GM12878 (cell line): ENCODE data around the gene DENND1B. TPM values are rescaled to one million over a fixed set of nuclear protein-coding genes. Genes with fewer than 3 reads are reported as not detected.

ENCODE experiments used
- ATAC-seq: fragments of 200-7000 bp; cut with Tn5 transposase; 3 replicates; pipeline ENCODE4 v1.9.1; 2020; ENCODE audit warnings: mild to moderate bottlenecking, moderate library complexity
- BruUV-seq: library from RNA; stranded (reverse); fragments of 400-500 nt; replicated peaks from 2 replicates; lab custom pipeline; 2021; lab: Mats Ljungman, UMichigan
- CTCF ChIA-PET: fragments of 300-600 bp; sonication (Branson Sonifier 250); formaldehyde crosslinking; extraction: SDS; loops from one replicate; lab custom pipeline; 2021; ENCODE audit warnings: inconsistent platforms; lab: Yijun Ruan, JAX
- POLR2A ChIA-PET: fragments of 350-600 bp; formaldehyde crosslinking; extraction: SDS; loops from one replicate; lab custom pipeline; 2021; ENCODE audit warnings: inconsistent platforms; lab: Charles Lee
- RAD21 ChIA-PET: fragments of 300-600 bp; sonication (Branson Sonifier 250); formaldehyde crosslinking; loops from one replicate; lab custom pipeline; 2023; ENCODE audit warnings: antibody characterized with exemption; ENCODE audit not compliant: unreplicated experiment; lab: Charles Lee
- SMC1A ChIA-PET: fragments of 300-600 bp; sonication (Branson Sonifier 250); formaldehyde crosslinking; loops from one replicate; lab custom pipeline; 2023; ENCODE audit not compliant: unreplicated experiment, uncharacterized antibody; lab: Charles Lee
- DNase-seq: peaks from one replicate; pipeline ENCODE4 v3.0.0-alpha.2; 2011; ENCODE audit warnings: low read depth, low spot score
- FAIRE-seq: peaks from 3 replicates; lab custom pipeline; 2011; peaks lifted over from hg19 to GRCh38; lab: Jason Lieb, UNC
- H2AFZ ChIP-seq: 2 replicates; pipeline ENCODE4 v1.6.0; 2011; ENCODE audit warnings: low read depth, low read length, control low read depth; ENCODE audit not compliant: control insufficient read depth
- H3K27ac ChIP-seq: 2 replicates; pipeline ENCODE4 v1.5.1; 2011; ENCODE audit warnings: control low read depth; ENCODE audit not compliant: control insufficient read depth, insufficient read depth
- H3K27me3 ChIP-seq, 2 experiments: replicated peaks in 1 of 2; 2 replicates each; pipeline versions ENCODE4 v1.6.0 to v1.6.1; 2011; ENCODE audit warnings: low read length in 1 of 2; ENCODE audit not compliant: control insufficient read depth in 2 of 2, insufficient read depth in 2 of 2
- H3K36me3 ChIP-seq, 2 experiments: 2 replicates each; pipeline ENCODE4 v1.5.1; 2011; ENCODE audit warnings: low read length in 1 of 2; ENCODE audit not compliant: control insufficient read depth in 2 of 2, insufficient read depth in 2 of 2
- H3K4me1 ChIP-seq: 2 replicates; pipeline ENCODE4 v1.6.1; 2011; ENCODE audit warnings: mild to moderate bottlenecking, low read length, moderate library complexity, mixed read lengths; ENCODE audit not compliant: control insufficient read depth, insufficient read depth
- H3K4me2 ChIP-seq: 2 replicates; pipeline ENCODE4 v1.6.0; 2011; ENCODE audit warnings: control low read depth; ENCODE audit not compliant: control insufficient read depth, insufficient read depth
- H3K4me3 ChIP-seq: fragments of 200-600 bp; sonication (generic); 2 replicates; pipeline ENCODE4 v1.5.1; 2016
- H3K79me2 ChIP-seq: 2 replicates; pipeline ENCODE4 v1.6.0; 2011; ENCODE audit warnings: low read length; ENCODE audit not compliant: control insufficient read depth, insufficient read depth
- H3K9ac ChIP-seq: 2 replicates; pipeline ENCODE4 v1.8.0; 2011; ENCODE audit warnings: low read length, control low read depth, mixed read lengths; ENCODE audit not compliant: control insufficient read depth, insufficient read depth
- H3K9me3 ChIP-seq: replicated peaks from 3 replicates; pipeline ENCODE4 v1.5.1; 2011; ENCODE audit warnings: mild to moderate bottlenecking, low read length; ENCODE audit not compliant: control insufficient read depth, insufficient read depth
- H4K20me1 ChIP-seq: 2 replicates; pipeline ENCODE4 v1.6.0; 2011; ENCODE audit not compliant: control insufficient read depth, insufficient read depth
- ATF7 ChIP-seq: fragments of 450-650 bp; IDR thresholded peaks from 2 replicates; pipeline ENCODE4 v1.6.1; 2016; ENCODE audit warnings: low read depth, mild to moderate bottlenecking
- CBX5 ChIP-seq: sonication (generic); IDR thresholded peaks from 2 replicates; pipeline ENCODE4 v1.6.1; 2016; ENCODE audit warnings: low read depth, moderate library complexity, mild to moderate bottlenecking, inconsistent platforms
- EED ChIP-seq: sonication (generic); IDR thresholded peaks from 2 replicates; pipeline ENCODE4 v1.6.1; 2016; ENCODE audit warnings: antibody characterized with exemption, low read depth
- KLF5 ChIP-seq: fragments of 450-650 bp; IDR thresholded peaks from 2 replicates; pipeline ENCODE4 v1.6.1; 2014; ENCODE audit warnings: mild to moderate bottlenecking; ENCODE audit not compliant: partially characterized antibody
- PAX5 ChIP-seq: IDR thresholded peaks from 2 replicates; pipeline ENCODE4 v1.6.1; 2011; ENCODE audit warnings: low read depth, low read length, borderline replicate concordance
- TCF12 ChIP-seq: IDR thresholded peaks from 2 replicates; pipeline ENCODE4 v1.6.1; 2011; ENCODE audit warnings: low read depth, mild to moderate bottlenecking, low read length
- WGBS: methylation state at CpG from one replicate; pipeline ENCODE4 v1.1.6; 2016; ENCODE audit warnings: low lambda C conversion rate; ENCODE audit not compliant: insufficient replicate concordance, insufficient coverage; ENCODE audit errors: missing lambda C conversion rate; 5-methylcytosine and 5-hydroxymethylcytosine counted together
- in situ Hi-C: fragments of 300-500 bp; cut with MboI; formaldehyde crosslinking; loops from 9 replicates; pipeline ENCODE4 v1.14.3; 2018; ENCODE audit warnings: mixed read lengths
- intact Hi-C: fragments of 100-400 bp; cut with micrococcal nuclease; formaldehyde crosslinking; loops from one replicate; pipeline ENCODE4 v1.14.2; 2022; ENCODE audit not compliant: unreplicated experiment
- polyA plus RNA-seq, 11 experiments: library from polyadenylated mRNA; depleted of rRNA in 4 of 11; unstranded in 6 of 11; stranded (reverse) in 5 of 11; fragments of >200 nt; fragmentation: Nextera tagmentation in 4 of 11; fragmentation: Illumina TruSeq in 1 of 11; extraction: Ambion mirVana in 4 of 11; extraction: Trizol in 1 of 11; gene quantifications; 1 replicate in 1 of 11; 2 replicates in 10 of 11; pipeline versions ENCODE4 v1.2.1 to v1.2.3, GENCODE V29; 2011 to 2016; ENCODE audit warnings: inconsistent platforms in 2 of 11, missing spikeins in 2 of 11, low read depth in 1 of 11
- total RNA-seq, 4 experiments: library from RNA; depleted of rRNA in 3 of 4; stranded (reverse); fragments of >200 nt in 3 of 4; fragmentation: Illumina TruSeq in 1 of 4; extraction: Trizol in 1 of 4; gene quantifications; 2 replicates each; pipeline versions ENCODE4 v1.2.1 to v1.2.3, GENCODE V29; 2013 to 2021

DENND1B gene
- total and polyA plus RNA-seq, 10 of the 15 experiments (the other 5 are each of a cell fraction or from before 2014, with no cell fraction given) = 1.7 to 10.7 (median 8.0) TPM

- no peak overlapping the region for H2AFZ ChIP-seq
- no peaks in the 10 kb centered on the region for H3K79me2 ChIP-seq
- no peak for TF ChIP-seq KLF5
- no peaks in the 10 kb centered on the region for H3K36me3 ChIP-seq
- H3K9me3 ChIP-seq = peaks cover 4% of the 10 kb centered on the region; the same call in 1 of the 3 replicates
- intact Hi-C loops (no loop called here), in situ Hi-C loops (no loop called here)
- ATAC-seq (no peak), FAIRE-seq (no peak), DNase-seq (no peak)
- no peaks in the 10 kb centered on the region for H3K4me1 ChIP-seq
- no peaks in the 10 kb centered on the region for H3K27me3 ChIP-seq
- no peak overlapping the region for H3K4me2 ChIP-seq
- no peak overlapping the region for H3K27ac ChIP-seq
- no TSS peak for BruUV-seq
- ChIA-PET RAD21 (no interaction called here), POLR2A (no interaction called here), CTCF (interaction anchor here (0.8 kb wide), 1 partner anchor 8 kb away, joined by 3 read pairs; no protein-coding TSS in a partner anchor), SMC1A (interaction anchor here (1.0 kb wide), 1 partner anchor 14 kb away, joined by 4 read pairs; no protein-coding TSS in a partner anchor)
- no peak overlapping the region for H3K9ac ChIP-seq
- H3K4me3 ChIP-seq = no peak overlapping the region
- WGBS = 6% methylated on average over 1 of the region's 1 CpG
- no peaks in the 10 kb centered on the region for H4K20me1 ChIP-seq
Observed at GRCh38 chr1:197798492-197798891, 23.2 kb upstream of the DENND1B start.

- CTCF ChIA-PET = no interaction called here
- RAD21 ChIA-PET = no interaction called here
- Histone ChIP-seq H3K9me3 (peaks cover 4% of the 10 kb centered on the region; the same call in 1 of the 3 replicates), H3K79me2 (no peaks in the 10 kb centered on the region), H4K20me1 (no peaks in the 10 kb centered on the region), H3K4me2 (no peak overlapping the region), H3K36me3 (no peaks in the 10 kb centered on the region), H3K4me1 (no peaks in the 10 kb centered on the region), H3K4me3 (no peak overlapping the region), H2AFZ (no peak overlapping the region), H3K27ac (no peak overlapping the region), H3K9ac (no peak overlapping the region), H3K27me3 (no peaks in the 10 kb centered on the region)
- POLR2A ChIA-PET = no interaction called here
- SMC1A ChIA-PET = interaction anchor here (1.3 kb wide), 1 partner anchor 104 kb away, joined by 3 read pairs; no protein-coding TSS in a partner anchor
- intact Hi-C loops (no loop called here), in situ Hi-C loops (no loop called here)
- 0 out of 2 replicates have a peak, but pooled peaks have one; percentile 37 for TF ChIP-seq CBX5
- no peak for TF ChIP-seq ATF7
- TF ChIP-seq EED = no peak
- no peak for TF ChIP-seq TCF12
- TF ChIP-seq PAX5 = no peak
- FAIRE-seq (no peak), ATAC-seq (no peak), DNase-seq (no peak)
- no TSS peak for BruUV-seq
Observed at GRCh38 chr1:197797010-197797409, 21.7 kb upstream of the DENND1B start.
